ENCODE measurements around the gene PRDX5.

Gene PRDX5

GRCh38 chr11:64269540-64270220 is 48.2 kb upstream of the PRDX5 start (continued):
- peak; percentile 96 for TF ChIP-seq ZXDB (tag by site-specific recombination; IDR thresholded peaks at IDR 0.05)
- no peak for TF ChIP-seq ZNF704 (tag by site-specific recombination; IDR thresholded peaks at IDR 0.05)
- TF ChIP-seq ZNF223 (tag by site-specific recombination; IDR thresholded peaks at IDR 0.05), result no peak
- no peak for TF ChIP-seq ZNF701 (tag by site-specific recombination; IDR thresholded peaks at IDR 0.05)
- no peak for TF ChIP-seq ZNF624 (tag by site-specific recombination; IDR thresholded peaks at IDR 0.05)
- TF ChIP-seq KLF1 (tag by site-specific recombination; IDR thresholded peaks at IDR 0.05), result no peak
- TF ChIP-seq ZNF843 (tag by site-specific recombination; IDR thresholded peaks at IDR 0.05), result no peak
- TF ChIP-seq ZNF548 (tag by site-specific recombination; IDR thresholded peaks at IDR 0.05), result no peak
- peak; percentile 25; the same call in 1 of the 2 replicates for TF ChIP-seq OSR2 (tag by site-specific recombination; IDR thresholded peaks at IDR 0.05)
- TF ChIP-seq ZNF324 (tag by site-specific recombination; IDR thresholded peaks at IDR 0.05), result 0 out of 2 replicates have a peak, but pooled peaks have one; percentile 27
- TF ChIP-seq MZF1 (tag by site-specific recombination; IDR thresholded peaks at IDR 0.05; ENCODE audit: borderline replicate concordance), result no peak
- TF ChIP-seq, protein P1, sequence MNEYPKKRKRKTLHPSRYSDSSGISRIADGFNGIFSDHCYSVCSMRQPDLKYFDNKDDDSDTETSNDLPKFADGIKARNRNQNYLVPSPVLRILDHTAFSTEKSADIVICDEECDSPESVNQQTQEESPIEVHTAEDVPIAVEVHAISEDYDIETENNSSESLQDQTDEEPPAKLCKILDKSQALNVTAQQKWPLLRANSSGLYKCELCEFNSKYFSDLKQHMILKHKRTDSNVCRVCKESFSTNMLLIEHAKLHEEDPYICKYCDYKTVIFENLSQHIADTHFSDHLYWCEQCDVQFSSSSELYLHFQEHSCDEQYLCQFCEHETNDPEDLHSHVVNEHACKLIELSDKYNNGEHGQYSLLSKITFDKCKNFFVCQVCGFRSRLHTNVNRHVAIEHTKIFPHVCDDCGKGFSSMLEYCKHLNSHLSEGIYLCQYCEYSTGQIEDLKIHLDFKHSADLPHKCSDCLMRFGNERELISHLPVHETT (tag by site-specific recombination; IDR thresholded peaks at IDR 0.05), result peak; percentile 45; the same call in 1 of the 2 replicates
- TF ChIP-seq ZFHX2 (tag by site-specific recombination; conservative IDR thresholded peaks at IDR 0.05), result peak; percentile 75
- peak; percentile 74 for TF ChIP-seq KLF10 (tag by site-specific recombination; IDR thresholded peaks at IDR 0.05)
- no peak for TF ChIP-seq ZNF23 (tag by site-specific recombination; IDR thresholded peaks at IDR 0.05; ENCODE audit: borderline replicate concordance)
- TF ChIP-seq ZNF560 (tag by site-specific recombination; IDR thresholded peaks at IDR 0.05; ENCODE audit: borderline replicate concordance), result no peak
- TF ChIP-seq GFI1B (tag by site-specific recombination; IDR thresholded peaks at IDR 0.05), result no peak
- TF ChIP-seq, protein P2, sequence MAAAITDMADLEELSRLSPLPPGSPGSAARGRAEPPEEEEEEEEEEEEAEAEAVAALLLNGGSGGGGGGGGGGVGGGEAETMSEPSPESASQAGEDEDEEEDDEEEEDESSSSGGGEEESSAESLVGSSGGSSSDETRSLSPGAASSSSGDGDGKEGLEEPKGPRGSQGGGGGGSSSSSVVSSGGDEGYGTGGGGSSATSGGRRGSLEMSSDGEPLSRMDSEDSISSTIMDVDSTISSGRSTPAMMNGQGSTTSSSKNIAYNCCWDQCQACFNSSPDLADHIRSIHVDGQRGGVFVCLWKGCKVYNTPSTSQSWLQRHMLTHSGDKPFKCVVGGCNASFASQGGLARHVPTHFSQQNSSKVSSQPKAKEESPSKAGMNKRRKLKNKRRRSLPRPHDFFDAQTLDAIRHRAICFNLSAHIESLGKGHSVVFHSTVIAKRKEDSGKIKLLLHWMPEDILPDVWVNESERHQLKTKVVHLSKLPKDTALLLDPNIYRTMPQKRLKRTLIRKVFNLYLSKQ (tag by site-specific recombination; IDR thresholded peaks at IDR 0.05; ENCODE audit: borderline replicate concordance), result no peak
- peak; percentile 64 for TF ChIP-seq KLF9 (tag by site-specific recombination; IDR thresholded peaks at IDR 0.05; ENCODE audit: low read depth)
- TF ChIP-seq, protein P3, sequence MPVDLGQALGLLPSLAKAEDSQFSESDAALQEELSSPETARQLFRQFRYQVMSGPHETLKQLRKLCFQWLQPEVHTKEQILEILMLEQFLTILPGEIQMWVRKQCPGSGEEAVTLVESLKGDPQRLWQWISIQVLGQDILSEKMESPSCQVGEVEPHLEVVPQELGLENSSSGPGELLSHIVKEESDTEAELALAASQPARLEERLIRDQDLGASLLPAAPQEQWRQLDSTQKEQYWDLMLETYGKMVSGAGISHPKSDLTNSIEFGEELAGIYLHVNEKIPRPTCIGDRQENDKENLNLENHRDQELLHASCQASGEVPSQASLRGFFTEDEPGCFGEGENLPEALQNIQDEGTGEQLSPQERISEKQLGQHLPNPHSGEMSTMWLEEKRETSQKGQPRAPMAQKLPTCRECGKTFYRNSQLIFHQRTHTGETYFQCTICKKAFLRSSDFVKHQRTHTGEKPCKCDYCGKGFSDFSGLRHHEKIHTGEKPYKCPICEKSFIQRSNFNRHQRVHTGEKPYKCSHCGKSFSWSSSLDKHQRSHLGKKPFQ (tag by site-specific recombination; IDR thresholded peaks at IDR 0.05), result peak; percentile 92; the same call in 1 of the 2 replicates
- peak; percentile 18; the same call in 1 of the 2 replicates for TF ChIP-seq ZNF366 (tag by site-specific recombination; conservative IDR thresholded peaks at IDR 0.05)
- TF ChIP-seq, protein P4, sequence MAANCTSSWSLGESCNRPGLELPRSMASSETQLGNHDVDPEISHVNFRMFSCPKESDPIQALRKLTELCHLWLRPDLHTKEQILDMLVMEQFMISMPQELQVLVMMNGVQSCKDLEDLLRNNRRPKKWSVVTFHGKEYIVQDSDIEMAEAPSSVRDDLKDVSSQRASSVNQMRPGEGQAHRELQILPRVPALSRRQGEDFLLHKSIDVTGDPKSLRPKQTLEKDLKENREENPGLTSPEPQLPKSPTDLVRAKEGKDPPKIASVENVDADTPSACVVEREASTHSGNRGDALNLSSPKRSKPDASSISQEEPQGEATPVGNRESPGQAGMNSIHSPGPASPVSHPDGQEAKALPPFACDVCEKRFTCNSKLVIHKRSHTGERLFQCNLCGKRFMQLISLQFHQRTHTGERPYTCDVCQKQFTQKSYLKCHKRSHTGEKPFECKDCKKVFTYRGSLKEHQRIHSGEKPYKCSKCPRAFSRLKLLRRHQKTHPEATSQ (tag by site-specific recombination; IDR thresholded peaks at IDR 0.05), result no peak
- peak; percentile 86 for TF ChIP-seq ZSCAN4 (tag by site-specific recombination; IDR thresholded peaks at IDR 0.05)
- no peak for TF ChIP-seq HOXD13 (CRISPR knock-in tag; IDR thresholded peaks at IDR 0.05; ENCODE audit: borderline replicate concordance)
- no peak for TF ChIP-seq ZNF621 (tag by site-specific recombination; IDR thresholded peaks at IDR 0.05)
- TF ChIP-seq ZSCAN30 (tag by site-specific recombination; IDR thresholded peaks at IDR 0.05), result peak; percentile 73
- TF ChIP-seq ZNF26 (tag by site-specific recombination; IDR thresholded peaks at IDR 0.05), result no peak
- TF ChIP-seq ZNF239 (tag by site-specific recombination; IDR thresholded peaks at IDR 0.05), result no peak
- TF ChIP-seq WT1 (tag by site-specific recombination; IDR thresholded peaks at IDR 0.05), result no peak
- peak; percentile 93 for TF ChIP-seq ZBTB26 (tag by site-specific recombination; optimal IDR thresholded peaks at IDR 0.05)

Data from HEK293 (cell line).